Activated naive CD4-positive, alpha-beta T cell treated with anti-CD3 and anti-CD28 coated beads, Interleukin-2, amount 50 U/mL, for 16 hours (primary cell): ENCODE data around the gene RAB7A.
"Not testable (repeated sequence)": the region's sequence is repeated elsewhere in the genome, so short reads cannot be mapped to it uniquely, and the experiment has no call there.

Experiments
- DNase-seq: peaks from one replicate; pipeline ENCODE4 v3.0.0-alpha.2; 2020

Gene RAB7A

DNA sequence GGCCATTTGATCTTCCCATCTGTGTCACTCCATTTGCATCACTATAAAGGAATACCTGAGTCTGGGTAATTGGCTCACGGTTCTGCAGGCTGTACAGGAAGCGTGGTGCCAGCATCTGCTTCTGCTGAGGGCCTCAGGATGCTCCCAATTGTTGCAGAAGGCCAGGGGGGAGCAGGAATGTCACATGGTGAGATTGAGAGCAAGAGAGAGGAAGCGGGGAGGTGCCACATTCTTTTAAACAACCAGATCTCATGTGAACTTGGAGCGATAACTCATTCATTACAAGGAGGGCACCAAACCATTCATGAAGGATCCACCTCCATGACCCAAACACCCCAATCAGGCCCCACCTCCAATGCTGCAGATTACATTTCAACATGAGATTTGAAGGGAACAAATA lies 13.1 kb upstream of the RAB7A start:
- no peak for DNase-seq

DNA sequence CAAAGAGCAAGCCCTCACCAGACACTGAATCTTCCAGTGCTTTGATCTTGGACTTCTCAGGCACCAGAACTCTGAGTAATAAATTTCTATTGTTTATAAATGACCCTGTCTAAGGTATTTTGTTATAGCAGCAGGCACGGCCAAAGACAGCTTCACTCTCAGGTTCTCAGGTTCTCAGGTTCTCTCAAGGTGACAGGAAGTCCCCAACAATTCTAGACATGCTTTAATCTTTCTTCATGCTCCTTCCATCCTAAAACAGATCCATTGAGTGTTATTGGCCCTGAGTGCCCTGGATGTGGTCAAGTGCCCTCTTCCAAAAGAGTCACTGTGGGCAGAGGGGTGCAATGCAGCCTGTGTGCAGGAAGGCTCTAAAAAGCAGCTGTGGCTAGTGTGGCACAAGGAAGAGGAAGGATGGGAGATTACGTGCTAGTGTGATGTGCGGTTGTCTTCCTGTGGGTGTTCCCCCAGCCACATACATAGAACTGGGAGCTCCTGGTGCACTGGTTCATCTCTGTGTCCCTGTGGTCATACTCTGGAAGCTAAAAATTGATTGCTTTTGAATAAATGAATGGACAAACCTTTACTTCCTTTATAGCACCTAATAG lies 11.0 kb upstream of the RAB7A start:
- DNase-seq, result no peak

DNA sequence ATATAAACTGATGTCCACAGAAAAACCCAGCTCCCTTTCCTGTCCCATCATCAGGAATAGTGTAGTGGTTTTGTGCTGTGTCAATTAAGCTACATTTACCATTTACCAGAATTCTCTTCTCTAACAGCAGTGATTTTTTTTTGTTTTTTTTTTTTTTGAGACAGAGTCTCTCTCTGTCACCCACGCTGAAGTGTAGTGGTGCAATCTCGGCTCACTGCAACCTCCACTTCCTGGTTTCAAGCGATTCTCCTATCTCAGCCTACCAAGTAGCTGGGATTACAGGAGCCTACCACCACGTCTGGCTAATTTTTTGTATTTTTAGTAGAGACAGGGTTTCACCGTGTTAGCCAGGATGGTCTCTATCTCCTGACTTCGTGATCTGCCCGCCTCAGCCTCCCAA lies 7.1 kb upstream of the RAB7A start:
- not testable (repeated sequence) for DNase-seq

DNA sequence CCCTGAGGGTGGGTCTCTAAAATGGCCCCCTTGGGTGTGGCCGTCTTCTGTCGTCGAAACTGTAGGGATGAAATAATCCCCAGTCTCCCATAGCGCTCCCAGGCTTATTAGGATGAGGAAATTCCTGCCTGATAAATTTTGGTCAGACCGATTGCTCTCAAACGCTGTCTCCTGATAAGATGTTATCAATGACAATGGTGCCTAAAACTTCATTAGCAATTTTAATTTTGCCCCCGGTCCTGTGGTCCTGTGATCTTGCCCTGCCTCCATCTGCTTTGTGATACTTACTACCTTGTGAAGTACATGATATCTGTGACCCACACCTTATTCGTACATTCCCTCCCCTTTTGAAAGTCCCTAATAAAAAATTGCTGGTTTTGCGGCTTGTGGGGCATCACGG lies 5.1 kb upstream of the RAB7A start:
- no peak for DNase-seq

DNA sequence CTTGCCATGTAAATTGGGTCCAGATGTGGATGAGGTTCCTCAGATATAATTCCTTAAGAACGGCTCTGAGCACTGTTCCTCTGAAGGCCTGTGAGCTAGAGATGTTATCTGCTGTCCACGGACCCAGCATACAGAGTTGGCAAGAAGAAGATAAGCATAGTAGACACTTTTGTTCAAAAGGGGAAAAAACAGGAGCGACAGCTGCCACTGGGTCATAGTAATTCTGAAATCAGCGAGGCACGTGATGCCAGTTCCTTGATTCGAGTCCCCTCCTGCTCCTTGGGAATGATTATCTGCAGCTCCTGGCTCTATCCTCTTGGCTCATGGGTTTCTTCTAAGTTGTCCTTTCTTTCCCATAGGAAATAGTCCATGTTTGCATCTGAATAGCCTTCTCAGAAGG lies 2.5 kb upstream of the RAB7A start:
- no peak for DNase-seq

DNA sequence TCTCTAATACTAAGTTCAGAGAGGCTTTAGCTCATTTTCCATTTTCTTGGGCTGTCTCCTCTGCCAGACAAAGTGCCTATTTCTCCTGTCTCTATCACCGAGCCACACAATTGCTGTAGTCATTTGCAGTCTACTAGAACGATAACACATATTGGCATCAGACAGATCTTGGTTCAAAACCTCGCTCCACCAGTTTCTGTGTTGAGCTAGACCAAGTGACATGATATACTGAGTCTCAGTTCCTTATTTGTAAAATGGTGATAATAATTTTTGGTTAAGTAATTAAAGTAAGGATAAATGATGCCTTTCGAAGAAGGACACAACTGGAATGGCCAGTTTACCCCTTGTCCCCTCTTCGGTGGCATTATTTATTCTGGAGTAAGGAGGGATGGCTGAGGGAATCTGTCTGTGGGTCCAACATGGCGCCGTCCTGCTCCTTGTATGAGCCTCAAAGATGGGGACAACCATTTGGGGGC lies 398 bp upstream of the RAB7A start:
- no peak for DNase-seq

DNA sequence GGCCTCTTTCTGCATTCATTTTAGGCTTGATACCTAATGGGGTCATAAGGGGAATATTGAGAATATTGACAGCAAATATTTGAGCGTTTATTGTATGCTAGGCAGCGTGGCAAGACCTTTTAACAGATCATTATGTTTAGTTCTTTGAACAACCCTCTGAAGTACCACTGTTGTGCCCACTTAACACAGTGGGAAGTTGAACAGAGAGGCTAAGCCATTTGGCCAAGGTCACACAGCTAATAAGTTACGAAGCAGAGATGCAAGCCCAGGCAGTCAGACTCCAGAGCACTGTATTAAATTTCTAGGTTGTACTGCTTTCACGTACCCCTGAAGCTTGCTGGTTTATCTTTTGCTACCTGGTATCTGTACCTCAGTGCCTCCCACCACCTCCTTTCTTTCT lies 1.1 kb downstream of the RAB7A start:
- DNase-seq, result no peak

DNA sequence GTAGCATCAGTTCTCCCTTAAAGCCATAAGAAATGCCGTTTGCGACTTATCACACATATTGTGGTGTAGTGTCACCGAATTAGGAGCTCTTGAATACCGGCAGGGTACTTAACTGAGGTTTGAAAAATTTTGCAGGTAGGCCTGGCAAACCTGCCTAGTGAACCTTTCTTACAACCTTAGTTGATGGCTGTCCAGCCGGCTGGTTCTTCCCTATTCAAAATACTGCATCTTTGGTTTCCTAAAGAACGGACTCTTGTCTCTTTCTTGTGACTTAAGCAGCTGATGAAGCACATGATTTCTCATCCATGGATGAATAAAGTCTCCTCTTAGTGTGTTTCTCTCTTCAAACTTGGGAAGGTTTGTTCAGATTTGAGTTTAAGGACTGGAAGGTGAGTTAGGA lies 1.5 kb downstream of the RAB7A start:
- DNase-seq, result no peak

DNA sequence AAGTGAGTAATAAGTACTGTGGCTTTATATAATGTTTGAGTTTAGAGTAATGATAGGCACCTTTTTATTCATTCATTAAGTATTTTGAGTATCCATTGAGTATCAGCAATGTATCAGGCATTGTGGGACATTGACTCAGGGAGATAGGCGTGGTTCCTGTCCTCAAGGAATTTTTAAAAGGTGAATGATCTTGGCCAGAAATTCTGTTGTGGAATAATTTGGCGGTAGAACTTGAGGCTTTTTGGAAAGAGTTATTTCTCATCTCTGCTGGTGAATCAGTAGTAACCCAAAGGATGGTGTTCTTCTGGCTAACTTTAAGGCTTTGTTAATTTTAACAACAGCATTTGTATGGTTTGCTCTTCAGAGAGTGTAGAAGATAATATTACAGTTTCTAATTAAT lies 2.0 kb downstream of the RAB7A start:
- DNase-seq, result no peak

DNA sequence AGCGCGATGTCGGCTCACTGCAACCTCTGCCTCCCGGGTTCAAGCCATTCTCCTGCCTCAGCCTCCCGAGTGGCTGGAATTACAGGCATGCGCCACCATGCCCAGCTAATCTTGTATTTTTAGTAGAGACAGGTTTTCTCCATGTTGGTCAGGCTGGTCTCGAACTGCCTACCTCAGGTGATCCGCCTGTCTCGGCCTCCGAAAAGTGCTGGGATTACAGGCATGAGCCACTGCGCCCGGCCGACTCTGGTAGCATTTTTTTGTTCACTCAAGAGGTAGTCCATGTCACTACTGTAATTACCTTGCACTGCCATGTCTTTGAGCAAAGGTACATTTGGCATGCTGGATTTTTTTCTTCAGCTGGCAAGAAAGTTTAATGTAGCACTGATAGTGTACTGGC lies 2.5 kb downstream of the RAB7A start:
- not testable (repeated sequence) for DNase-seq

DNA sequence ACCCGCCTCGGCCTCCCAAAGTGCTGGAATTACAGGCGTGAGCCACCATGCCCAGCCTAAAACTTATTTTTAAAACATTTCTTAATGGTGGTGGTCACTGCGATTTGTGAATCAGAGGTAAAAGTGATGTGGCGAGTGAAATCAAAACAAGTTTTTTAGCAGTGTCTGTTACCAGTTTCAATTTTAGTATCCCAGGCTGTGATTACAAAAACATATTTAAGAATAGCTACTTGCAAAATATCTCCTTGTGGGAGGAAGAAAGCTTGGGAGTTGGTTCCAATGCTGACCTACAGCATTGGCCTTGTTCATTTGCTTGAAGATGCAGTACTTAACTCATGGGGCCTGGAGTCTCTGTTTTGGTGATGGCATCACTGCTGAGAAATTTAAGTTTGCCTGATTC lies 4.5 kb downstream of the RAB7A start:
- DNase-seq, result no peak

DNA sequence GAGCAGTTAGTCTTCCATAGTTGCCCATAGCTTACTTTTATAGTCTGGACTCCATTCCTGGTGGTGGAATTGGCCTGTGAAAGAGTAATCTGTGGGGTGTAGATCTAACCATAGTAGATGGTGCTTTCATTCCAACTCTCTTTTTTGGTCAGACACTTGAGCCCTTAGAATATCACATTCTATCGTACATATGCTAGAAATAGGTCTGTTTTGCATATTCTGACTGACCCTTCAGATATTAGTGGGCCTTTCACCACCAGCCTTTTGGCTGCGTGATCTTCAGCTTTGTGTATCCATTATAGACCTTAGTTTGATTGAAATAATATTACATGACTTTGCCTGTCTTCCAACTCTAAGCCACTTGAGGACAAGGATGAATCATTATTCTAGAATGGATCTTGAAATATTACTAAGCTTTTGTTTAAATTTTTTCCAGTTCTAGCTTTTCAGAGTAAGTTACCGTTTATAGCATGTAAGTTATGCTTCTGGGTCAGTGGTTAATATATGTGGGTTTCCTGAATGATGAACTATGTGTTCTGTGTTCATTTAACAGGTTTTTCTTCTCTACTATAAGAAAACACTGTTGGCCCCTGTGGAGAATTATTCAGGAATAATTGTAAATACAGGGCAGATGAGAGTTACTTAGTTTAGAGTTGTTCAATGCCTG lies 8.7 kb downstream of the RAB7A start:
- no peak for DNase-seq

DNA sequence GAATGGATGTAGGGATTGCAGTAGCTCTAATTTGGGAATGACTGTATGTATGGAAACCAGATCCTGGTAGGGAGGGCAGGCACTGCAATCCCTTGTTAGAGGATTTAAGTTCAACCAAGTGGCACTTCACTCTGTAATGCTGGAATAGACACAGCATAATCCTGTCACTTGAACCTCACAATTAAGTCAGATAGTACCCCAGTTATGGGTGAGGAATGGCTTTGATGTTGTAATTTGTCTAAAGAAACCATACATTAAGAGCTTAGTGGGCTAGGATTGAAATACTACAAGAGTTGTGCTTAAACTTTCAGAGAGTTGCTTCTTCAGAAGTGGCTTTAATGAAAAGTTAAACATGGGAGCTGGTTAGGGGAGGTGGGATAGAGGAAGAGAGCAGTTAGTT lies 9.3 kb downstream of the RAB7A start:
- DNase-seq, result no peak

DNA sequence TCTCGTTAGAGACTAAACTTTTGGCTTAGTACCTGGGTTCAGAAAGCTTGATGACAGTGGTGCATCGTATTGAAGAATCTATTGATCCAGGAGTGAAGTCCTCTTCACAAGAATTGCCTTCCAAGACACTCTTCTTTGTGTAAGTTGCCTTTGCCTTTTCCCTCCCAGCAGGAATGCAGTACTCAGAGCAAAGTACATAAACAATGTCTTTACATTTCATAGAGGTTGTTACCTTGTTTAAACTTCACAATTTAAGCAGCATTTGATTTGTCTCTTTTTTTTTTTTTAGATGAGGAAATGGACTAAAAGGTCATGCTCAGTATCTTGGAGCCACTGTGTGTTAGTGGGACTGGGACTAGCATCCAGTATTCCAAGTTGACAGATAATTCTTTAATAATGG lies 9.9 kb downstream of the RAB7A start:
- no peak for DNase-seq

DNA sequence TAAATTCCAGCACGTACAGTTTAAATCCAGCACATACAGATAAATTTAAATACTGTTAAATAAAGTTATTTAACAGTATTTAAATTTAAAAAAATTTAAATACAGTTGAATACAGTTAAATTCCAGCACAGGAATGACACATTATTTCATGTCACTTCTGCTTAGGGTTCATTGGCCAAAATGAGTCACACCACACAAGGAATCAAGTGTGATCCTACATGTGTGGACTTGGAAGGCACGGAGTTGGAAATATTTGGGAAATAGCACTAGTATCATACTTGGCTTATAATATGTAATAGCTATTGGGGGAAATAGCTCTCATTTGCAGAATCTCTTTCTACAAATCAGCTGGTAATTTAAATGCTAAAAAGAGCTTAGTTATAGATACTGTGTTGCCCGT lies 10.6 kb downstream of the RAB7A start:
- DNase-seq, result no peak

DNA sequence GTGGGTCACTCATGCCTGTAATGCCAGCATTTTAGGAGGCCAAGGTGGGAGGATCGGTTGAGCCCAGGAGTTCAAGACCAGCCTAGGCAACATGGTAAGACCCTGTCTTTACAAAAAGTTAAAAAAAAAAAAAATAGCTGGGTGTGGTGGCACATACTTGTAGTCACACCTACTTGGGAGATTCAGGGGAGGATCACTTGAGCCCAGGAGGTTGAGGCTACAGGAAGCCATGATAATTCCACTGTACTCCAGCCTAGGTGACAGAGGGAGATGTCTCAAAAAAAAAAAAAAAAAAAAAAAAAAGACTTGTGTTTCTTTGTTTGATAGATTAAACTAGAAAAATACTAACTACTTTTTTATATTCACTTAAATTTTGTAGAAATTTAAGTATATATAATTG lies 14.6 kb downstream of the RAB7A start:
- no peak for DNase-seq

DNA sequence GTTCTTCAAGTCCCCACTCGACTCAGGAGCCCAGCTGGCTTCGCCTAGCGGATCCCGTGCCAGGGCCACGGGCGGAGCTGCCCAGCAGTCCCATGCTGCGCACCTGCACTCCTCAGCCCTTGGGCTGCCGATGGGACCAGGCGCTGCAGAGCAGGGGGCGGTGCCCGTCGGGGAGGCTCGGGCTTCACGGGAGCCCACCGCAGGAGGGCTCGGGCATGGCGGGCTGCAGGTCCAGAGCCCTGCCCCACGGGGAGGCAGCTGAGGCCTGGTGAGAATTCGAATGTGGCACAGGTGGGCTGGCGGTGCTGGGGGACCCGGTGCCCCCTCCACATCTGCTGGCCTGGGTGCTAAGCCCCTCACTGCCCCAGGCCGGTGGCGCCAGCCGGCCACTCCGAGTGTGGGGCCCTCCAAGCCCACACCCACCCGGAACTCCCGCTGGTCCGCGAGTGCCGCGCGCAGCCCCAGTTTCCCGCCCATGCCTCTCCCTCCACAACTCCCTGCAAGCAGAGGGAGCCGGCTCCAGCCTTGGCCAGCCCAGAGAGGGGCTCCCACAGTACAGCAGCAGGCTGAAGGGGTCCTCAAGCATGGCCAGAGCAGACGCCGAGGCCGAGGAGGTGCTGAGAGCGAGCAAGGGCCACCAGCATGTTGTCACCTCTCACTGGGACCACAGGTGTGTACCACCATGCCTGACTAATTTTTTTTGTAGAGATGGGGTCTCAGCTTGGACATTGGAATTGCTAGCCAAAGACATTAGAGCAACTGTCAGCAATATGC lies 17.0 kb downstream of the RAB7A start:
- no peak for DNase-seq

DNA sequence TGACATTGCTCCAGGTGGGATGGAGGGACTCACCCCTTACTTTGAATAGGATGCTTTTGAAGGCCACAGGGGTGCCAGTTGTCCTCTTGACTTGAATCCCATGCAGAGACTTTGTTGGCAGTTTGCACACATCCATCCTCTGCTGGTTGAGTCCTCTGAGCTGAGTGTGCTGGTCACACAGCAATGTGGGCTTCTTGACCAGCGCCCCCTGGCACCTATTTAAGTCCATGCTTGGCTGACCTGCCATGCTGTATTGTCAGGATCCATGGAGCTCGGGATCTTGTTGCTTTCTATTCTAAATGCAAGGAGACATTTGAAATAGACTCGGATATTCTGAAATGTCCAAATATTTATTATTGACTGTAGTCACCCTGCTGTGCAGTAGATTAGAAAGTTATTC lies 19.8 kb downstream of the RAB7A start:
- no peak for DNase-seq

DNA sequence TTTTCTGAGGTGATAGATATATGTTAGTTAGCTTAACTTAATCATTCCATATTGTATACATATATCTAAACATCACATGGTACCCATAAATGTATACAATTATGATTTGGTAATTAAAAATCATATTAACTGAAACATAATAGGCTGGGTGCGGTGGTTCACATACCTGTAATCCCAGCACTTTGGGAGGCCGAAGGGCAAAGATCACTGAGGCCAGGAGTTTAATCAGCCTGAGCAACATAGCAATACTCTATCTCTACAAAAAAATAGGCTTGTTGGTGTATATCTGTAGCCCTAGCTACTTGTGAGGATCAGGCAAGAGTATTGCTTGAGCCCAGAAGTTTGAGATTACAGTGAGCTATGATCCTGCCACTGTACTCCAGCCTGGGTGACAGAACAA lies 20.9 kb downstream of the RAB7A start:
- DNase-seq, result no peak

DNA sequence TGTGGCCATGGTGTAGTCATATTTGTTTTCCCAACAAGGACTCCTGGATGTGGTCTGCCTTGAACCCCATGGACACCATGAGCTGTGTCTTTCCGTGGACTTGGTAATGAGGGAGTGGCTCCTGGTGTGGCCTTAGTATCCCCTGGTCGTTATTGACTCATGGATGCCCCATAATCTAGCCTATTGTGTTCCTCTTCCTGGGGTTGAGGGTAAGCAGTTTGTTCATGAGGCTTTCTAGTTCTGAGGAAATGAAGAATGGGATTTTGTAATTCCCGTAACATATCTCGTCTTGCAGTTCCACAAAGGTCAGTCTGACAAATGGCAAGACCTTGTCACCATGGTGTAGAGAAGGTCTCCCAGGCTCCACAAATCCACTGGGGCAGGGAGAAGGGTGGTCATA lies 22.6 kb downstream of the RAB7A start:
- no peak for DNase-seq

DNA sequence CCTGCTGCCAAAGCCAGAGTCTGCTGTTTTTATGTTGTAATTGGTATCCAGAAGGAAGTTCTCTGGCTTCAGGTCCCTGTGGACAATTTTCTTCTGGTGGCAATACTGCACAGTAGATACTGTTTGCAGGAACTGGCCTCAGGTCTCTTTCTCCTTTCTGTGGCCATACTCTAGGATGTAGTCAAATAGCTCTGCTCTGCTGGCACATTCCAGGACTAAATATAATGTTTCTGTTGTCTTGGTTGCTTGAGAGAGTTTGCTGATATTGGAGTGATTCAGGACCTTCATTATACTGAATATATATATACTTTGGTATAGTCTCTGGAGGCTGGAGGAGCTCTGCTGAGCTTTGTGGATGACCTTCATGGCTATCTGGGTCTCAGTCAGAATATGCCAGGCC lies 23.1 kb downstream of the RAB7A start:
- DNase-seq, result no peak

DNA sequence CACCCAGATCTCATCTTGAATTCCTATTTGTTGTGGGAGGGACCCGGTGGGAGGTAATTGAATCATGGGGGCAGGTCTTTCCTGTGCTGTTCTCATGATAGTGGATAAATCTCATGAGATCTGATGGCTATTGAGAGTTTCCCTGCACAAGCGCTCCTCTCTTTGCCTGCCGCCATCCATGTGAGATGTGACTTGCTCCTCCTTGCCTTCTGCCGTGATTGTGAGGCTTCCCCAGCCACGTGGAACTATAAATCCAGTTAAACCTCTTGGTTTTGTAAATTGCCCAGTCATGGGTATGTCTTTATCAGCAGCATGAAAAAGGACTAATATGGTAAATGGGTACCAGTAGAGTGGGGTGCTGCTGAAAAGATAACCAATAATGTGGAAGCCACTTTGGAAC lies 23.6 kb downstream of the RAB7A start:
- DNase-seq, result not testable (repeated sequence)

DNA sequence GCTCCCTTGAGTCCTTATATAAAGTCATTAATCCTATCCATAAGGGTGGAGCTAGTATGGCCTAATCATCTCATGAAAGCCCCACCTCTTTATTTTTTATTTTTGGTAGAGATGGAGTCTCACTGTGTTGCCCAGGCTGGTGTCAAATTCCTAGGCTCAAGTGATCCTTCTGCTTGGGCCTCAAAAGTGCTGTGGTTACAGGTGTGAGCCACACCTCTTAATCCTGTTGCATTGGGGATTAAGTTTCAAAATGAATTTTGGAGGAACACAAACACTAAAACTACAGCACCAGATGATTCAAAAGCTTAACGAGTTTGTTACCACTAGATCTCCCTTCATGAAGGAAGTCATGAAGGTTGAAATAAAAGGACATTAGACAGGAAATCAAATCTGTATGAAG lies 27.7 kb downstream of the RAB7A start:
- no peak for DNase-seq

DNA sequence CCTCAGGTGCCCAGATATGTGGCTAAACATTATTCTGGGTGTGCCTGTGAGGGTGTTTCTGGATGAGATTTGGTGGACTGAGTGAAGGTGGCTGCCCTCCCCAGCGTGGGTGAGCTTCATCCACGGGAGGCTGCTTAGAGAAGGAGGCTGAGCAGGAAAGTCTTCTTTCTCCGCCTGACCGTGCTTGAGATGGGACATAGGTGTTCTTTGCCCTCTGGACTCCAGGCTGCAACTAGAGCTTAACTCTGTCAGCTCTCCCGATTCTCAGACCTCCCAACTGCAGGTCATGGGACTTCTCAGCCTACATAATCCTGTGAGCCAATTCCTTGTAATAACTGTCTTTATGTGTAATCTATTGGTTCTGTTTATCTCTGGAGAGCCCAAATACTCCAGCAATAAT lies 34.1 kb downstream of the RAB7A start:
- DNase-seq, result no peak
